Activated CD8-positive, alpha-beta T cell treated with anti-CD3 and anti-CD28 coated beads for 36 hours (primary cell): Measurements from ENCODE around the gene CCL7. TPM values are rescaled to one million over a fixed set of nuclear protein-coding genes. Genes with fewer than 3 reads are reported as not detected.

Experiments
- ATAC-seq: fragments of 200-7000 bp; cut with Tn5 transposase; one replicate; pipeline ENCODE4 v1.10.0; 2021; ENCODE audit warnings: mild to moderate bottlenecking, moderate library complexity
- CTCF ChIA-PET: fragments of 350-600 bp; sonication (Branson Sonifier 250); formaldehyde crosslinking; loops from one replicate; lab custom pipeline; 2021; ENCODE audit warnings: antibody characterized with exemption; lab: Charles Lee
- POLR2A ChIA-PET: fragments of 350-600 bp; sonication (Branson Sonifier 250); formaldehyde crosslinking; loops from one replicate; lab custom pipeline; 2021; ENCODE audit warnings: antibody characterized with exemption; lab: Charles Lee
- DNase-seq: peaks from one replicate; pipeline ENCODE4 v3.0.0-alpha.2; 2020
- H3K27ac Mint-ChIP-seq: one replicate; pipeline ENCODE4 v1.8.0; 2021; ENCODE audit warnings: mild to moderate bottlenecking, mixed read lengths
- H3K27me3 Mint-ChIP-seq: one replicate; pipeline ENCODE4 v1.8.0; 2021; ENCODE audit warnings: mixed read lengths
- H3K36me3 Mint-ChIP-seq: one replicate; pipeline ENCODE4 v1.8.0; 2021; ENCODE audit warnings: low read depth, mixed read lengths
- H3K4me1 Mint-ChIP-seq: one replicate; pipeline ENCODE4 v1.8.0; 2021; ENCODE audit warnings: low read depth, mixed read lengths
- H3K4me3 Mint-ChIP-seq: one replicate; pipeline ENCODE4 v1.8.0; 2021; ENCODE audit warnings: mild to moderate bottlenecking, moderate library complexity, mixed read lengths
- H3K9me3 Mint-ChIP-seq: one replicate; pipeline ENCODE4 v1.8.0; 2021; ENCODE audit warnings: mixed read lengths
- intact Hi-C: fragments of 100-400 bp; cut with micrococcal nuclease; formaldehyde crosslinking; loops from one replicate; pipeline ENCODE4 v1.10.0; 2022
- total RNA-seq, 2 experiments: library from RNA; stranded (reverse); gene quantifications; one replicate each; pipeline ENCODE4 v1.2.3, GENCODE V29; 2021
- TF ChIP-seq, protein P1 (sequence below): fragments of 200-600 bp; IDR thresholded peaks from one replicate; pipeline ENCODE4 v1.8.0; 2022; ENCODE audit warnings: antibody characterized with exemption, mild to moderate bottlenecking

The CCL7 gene
- total RNA-seq: not detected

DNA sequence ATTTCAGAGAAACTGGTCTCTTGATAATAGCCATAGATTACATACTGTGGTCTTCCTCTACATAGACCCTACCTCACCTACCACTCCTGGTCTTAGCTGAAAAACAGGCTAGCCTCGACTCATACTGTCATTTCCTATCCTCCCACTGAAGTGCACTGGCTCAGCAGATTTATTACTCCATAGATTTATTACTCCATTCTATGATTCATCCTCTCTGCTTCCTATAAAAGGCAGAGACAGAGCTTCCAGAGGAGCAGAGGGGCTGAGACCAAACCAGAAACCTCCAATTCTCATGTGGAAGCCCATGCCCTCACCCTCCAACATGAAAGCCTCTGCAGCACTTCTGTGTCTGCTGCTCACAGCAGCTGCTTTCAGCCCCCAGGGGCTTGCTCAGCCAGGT, at the start of gene CCL7:
CCL7 (plus strand) TSS at position 253 of the 400 bp plus-strand sequence; CDS start at position 323, 70 bp downstream.
- no peaks in the 10 kb centered on the region for H3K9me3 Mint-ChIP-seq
- no peaks in the 10 kb centered on the region for H3K36me3 Mint-ChIP-seq
- no peak within 1 kb of the TSS for H3K4me3 Mint-ChIP-seq
- intact Hi-C loops: no loop called here
- ATAC-seq (no peak), DNase-seq (no peak)
- TF ChIP-seq, protein P1, sequence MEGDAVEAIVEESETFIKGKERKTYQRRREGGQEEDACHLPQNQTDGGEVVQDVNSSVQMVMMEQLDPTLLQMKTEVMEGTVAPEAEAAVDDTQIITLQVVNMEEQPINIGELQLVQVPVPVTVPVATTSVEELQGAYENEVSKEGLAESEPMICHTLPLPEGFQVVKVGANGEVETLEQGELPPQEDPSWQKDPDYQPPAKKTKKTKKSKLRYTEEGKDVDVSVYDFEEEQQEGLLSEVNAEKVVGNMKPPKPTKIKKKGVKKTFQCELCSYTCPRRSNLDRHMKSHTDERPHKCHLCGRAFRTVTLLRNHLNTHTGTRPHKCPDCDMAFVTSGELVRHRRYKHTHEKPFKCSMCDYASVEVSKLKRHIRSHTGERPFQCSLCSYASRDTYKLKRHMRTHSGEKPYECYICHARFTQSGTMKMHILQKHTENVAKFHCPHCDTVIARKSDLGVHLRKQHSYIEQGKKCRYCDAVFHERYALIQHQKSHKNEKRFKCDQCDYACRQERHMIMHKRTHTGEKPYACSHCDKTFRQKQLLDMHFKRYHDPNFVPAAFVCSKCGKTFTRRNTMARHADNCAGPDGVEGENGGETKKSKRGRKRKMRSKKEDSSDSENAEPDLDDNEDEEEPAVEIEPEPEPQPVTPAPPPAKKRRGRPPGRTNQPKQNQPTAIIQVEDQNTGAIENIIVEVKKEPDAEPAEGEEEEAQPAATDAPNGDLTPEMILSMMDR: no peak
- ChIA-PET POLR2A (no interaction called here), CTCF (interaction anchor here (2.5 kb wide), 1 partner anchor 92 kb away, joined by 7 read pairs; no protein-coding TSS in a partner anchor)
- H3K27me3 Mint-ChIP-seq: peaks cover 37% of the 10 kb centered on the region
- no peak within 1 kb of the TSS for H3K27ac Mint-ChIP-seq
- H3K4me1 Mint-ChIP-seq: no peaks in the 10 kb centered on the region

DNA sequence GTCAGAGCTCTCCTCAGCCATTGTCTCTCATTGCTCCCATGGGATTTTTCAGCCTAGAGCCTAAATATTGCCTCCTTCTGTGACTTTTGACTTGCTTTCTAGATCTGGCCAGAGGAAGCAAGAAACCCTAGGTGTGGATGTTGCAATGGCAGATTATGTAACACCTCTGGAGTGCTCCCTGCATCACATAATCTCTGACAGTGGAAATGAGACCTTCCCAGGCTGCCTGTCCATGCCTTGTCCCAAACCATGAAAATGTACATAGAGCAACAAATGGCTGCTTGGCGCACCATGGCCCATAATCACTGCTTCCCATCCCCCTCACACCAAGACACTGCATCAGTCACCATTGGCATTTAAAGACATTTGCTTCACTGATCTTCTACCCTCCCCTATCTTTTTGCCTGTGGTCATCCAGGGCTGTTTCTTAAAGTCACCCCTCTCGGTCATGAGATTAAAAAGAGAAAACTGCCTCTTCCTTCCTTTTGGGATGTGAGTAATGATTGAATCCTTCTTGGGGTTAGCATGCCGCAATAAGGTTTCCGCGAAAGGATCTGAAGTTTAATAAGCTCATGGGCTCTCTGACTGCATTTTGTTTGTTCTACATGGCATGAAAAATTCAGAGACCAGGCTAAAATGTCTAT, 49.1 kb upstream of the CCL7 start:
- no peak for DNase-seq
- Mint-ChIP-seq H3K27me3 (peaks cover 29% of the 10 kb centered on the region), H3K4me1 (no peaks in the 10 kb centered on the region), H3K4me3 (no peak overlapping the region), H3K9me3 (no peaks in the 10 kb centered on the region), H3K36me3 (no peaks in the 10 kb centered on the region), H3K27ac (no peak overlapping the region)
- TF ChIP-seq, protein P1: no peak
- ChIA-PET CTCF (no interaction called here), POLR2A (no interaction called here)
- intact Hi-C loops: no loop called here
- no peak for ATAC-seq

DNA sequence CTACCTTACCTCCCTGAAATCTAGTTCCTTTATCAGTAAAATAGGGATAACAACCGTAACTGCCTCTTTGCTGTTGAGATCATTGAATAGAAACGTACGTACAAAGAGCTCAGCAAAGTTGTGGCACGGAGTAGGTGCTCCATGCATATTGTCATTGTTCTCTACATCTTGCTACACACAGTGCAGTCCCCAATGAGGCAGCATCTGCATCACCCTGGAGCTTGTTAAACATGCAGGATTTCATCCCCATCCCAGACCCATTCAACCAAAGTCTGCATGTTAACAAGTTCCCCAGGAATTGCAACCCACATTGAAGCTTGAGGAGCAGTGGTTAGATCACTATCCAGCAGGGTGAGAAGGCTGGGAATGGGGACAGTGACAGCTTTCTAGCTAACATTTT, 48.6 kb upstream of the CCL7 start:
- Mint-ChIP-seq H3K36me3 (no peaks in the 10 kb centered on the region), H3K27me3 (peaks cover 24% of the 10 kb centered on the region), H3K4me3 (no peak overlapping the region), H3K4me1 (no peaks in the 10 kb centered on the region), H3K9me3 (no peaks in the 10 kb centered on the region), H3K27ac (no peak overlapping the region)
- intact Hi-C loops: no loop called here
- ChIA-PET POLR2A (no interaction called here), CTCF (no interaction called here)
- ATAC-seq (no peak), DNase-seq (no peak)
- TF ChIP-seq, protein P1: no peak

DNA sequence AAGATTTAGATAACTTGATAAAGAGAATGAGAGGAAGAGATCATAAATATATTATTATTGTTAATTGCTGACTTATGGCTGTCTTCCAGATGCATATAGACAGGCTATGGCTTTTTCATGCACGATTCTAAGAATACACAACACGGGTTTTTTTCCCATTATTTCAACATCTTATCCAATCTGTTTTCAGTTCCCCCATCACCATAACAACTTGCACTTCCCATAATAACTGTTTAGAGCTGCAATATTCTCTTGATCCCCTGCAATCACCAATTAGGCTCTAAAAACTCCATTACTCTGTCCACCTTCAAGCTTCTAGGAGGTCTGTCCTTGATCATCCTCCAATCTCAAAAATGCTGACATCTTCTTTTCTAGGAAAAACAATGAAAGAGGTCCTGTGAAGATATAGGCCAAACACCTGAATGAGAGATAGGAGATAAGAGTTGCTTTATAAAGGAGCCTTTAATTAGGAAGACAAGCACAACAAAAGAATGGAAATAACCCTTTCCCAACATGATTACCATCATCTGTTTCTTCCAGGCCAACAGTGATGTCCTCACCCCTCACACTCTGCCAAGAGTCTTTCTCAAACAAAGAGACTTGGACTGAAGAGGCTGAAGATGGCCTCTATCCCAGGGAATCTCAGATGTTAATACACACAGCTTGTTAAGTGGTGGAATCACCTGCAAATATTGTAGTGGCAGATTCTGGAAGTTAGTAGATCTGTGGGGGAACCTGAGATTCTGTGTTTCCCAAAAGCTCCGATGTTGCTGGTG, 47.1 kb upstream of the CCL7 start:
- Mint-ChIP-seq H3K27me3 (peaks cover 17% of the 10 kb centered on the region), H3K4me3 (no peak overlapping the region), H3K36me3 (no peaks in the 10 kb centered on the region), H3K9me3 (no peaks in the 10 kb centered on the region), H3K4me1 (no peaks in the 10 kb centered on the region), H3K27ac (no peak overlapping the region)
- ChIA-PET CTCF (interaction anchor here (0.9 kb wide), 1 partner anchor 138 kb away, joined by 4 read pairs; no protein-coding TSS in a partner anchor), POLR2A (no interaction called here)
- intact Hi-C loops: no loop called here
- no peak for ATAC-seq
- TF ChIP-seq, protein P1: no peak
- no peak for DNase-seq

DNA sequence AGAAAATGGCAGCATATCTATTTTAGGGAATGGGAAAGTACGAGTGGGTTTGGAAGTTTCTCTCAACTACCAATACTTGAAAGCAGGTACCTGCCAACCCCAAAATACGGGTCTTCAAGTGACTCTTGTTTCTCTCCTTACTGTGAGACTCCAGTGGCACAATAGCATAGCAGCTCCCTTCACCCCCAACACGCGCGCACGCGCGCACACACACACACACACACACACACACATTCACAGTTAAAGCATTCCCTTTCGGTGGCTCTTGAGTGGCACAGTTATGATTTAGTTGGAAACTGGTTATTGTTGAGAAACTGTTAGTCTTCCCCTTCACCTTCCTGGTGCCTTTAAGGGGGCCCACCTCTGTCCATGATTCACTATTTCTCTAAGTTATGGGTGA, 45.0 kb upstream of the CCL7 start:
- DNase-seq (no peak), ATAC-seq (no peak)
- TF ChIP-seq, protein P1: no peak
- no peaks in the 10 kb centered on the region for H3K4me1 Mint-ChIP-seq
- no peak overlapping the region for H3K27ac Mint-ChIP-seq
- ChIA-PET POLR2A (no interaction called here), CTCF (interaction anchor here (1.0 kb wide), 1 partner anchor 25 kb away, joined by 3 read pairs; no protein-coding TSS in a partner anchor)
- intact Hi-C loops: no loop called here
- H3K4me3 Mint-ChIP-seq: no peak overlapping the region
- peaks cover 4% of the 10 kb centered on the region for H3K9me3 Mint-ChIP-seq
- peaks cover 17% of the 10 kb centered on the region for H3K27me3 Mint-ChIP-seq
- no peaks in the 10 kb centered on the region for H3K36me3 Mint-ChIP-seq
